Renal cortex interstitium (tissue), 11 donors: ENCODE data around the gene TMC1. TPM values are rescaled to one million over a fixed set of nuclear protein-coding genes. Genes with fewer than 3 reads are reported as not detected.
"Not testable (repeated sequence)": the region's sequence is repeated elsewhere in the genome, so short reads cannot be mapped to it uniquely, and the experiment has no call there.

ENCODE experiments used
- DNase-seq, 11 donors: peaks; one replicate each; pipeline ENCODE4 v3.0.0-alpha.2; 2013; ENCODE audit warnings: low read depth in 9 of 11, low spot score in 4 of 11; ENCODE audit errors: extremely low read depth in 1 of 11
- polyA plus RNA-seq, 3 donors: library from polyadenylated mRNA; unstranded; fragments of 120-200 nt; gene quantifications; one replicate each; pipeline ENCODE4 v1.2.1, GENCODE V29; 2013; ENCODE audit not compliant: insufficient read length in 3 of 3

Gene TMC1
- polyA plus RNA-seq, 3 donors, result 0.53 to 1.4 (median 0.74) TPM

- DNase-seq, result no peak
Measured at GRCh38 chr9:72826996-72827949, 305.9 kb downstream of the TMC1 start.

GRCh38 chr9:72827950-72828731 lies 306.7 kb downstream of the TMC1 start:
- DNase-seq, result no peak

GRCh38 chr9:72834994-72835393 lies 313.6 kb downstream of the TMC1 start:
- no peak for DNase-seq

- no peak for DNase-seq
Measured at GRCh38 chr9:72836790-72837189, 315.4 kb downstream of the TMC1 start.

- DNase-seq, result no peak
Measured at GRCh38 chr9:72839085-72839484, 317.7 kb downstream of the TMC1 start.

GRCh38 chr9:72843520-72844439 lies 322.4 kb downstream of the TMC1 start:
- DNase-seq, result no peak

GRCh38 chr9:72844440-72844768 lies 323.0 kb downstream of the TMC1 start:
- no peak for DNase-seq

GRCh38 chr9:72845052-72845451 lies 323.6 kb downstream of the TMC1 start:
- not testable (repeated sequence) for DNase-seq

GRCh38 chr9:72850209-72850608 lies 328.8 kb downstream of the TMC1 start:
- DNase-seq, result not testable (repeated sequence)

GRCh38 chr9:72855321-72855720 lies 333.9 kb downstream of the TMC1 start:
- no peak for DNase-seq

- no peak for DNase-seq
Measured at GRCh38 chr9:72855890-72856523, 334.6 kb downstream of the TMC1 start.

- peak in 10 of 11 donors; percentile 25 to 68 (median 43) for DNase-seq
Measured at GRCh38 chr9:72856972-72857623, 335.7 kb downstream of the TMC1 start.

GRCh38 chr9:72857624-72857996 lies 336.2 kb downstream of the TMC1 start:
- no peak for DNase-seq

GRCh38 chr9:72858089-72858912 lies 336.9 kb downstream of the TMC1 start:
- DNase-seq, result no peak

GRCh38 chr9:72862788-72863187 lies 341.4 kb downstream of the TMC1 start:
- DNase-seq, result not testable (repeated sequence)

GRCh38 chr9:72863456-72864094 lies 342.2 kb downstream of the TMC1 start:
- DNase-seq, result no peak

- DNase-seq, result peak in 1 of 11 donors; percentile 27
Measured at GRCh38 chr9:72864327-72864726, 342.9 kb downstream of the TMC1 start.
